ENCODE data around the gene NR2F2.

Gene NR2F2

GRCh38 chr15:96339619-96340347 lies 9.3 kb downstream of the NR2F2 start:
- no peak for TF ChIP-seq CTCF (IDR thresholded peaks at IDR 0.05; ENCODE audit: low read length)
- TF ChIP-seq EZH2 (optimal IDR thresholded peaks at IDR 0.05; ENCODE audit: low read depth, low read length) = no peak
- H3K9me2 ChIP-seq (replicated peaks; ENCODE audit: insufficient read depth, low read length) = no peaks in the 10 kb centered on the region
- H3K4me3 ChIP-seq (ENCODE audit: low read length) = no peak overlapping the region
- H2AFZ ChIP-seq (ENCODE audit: low read length) = no peak overlapping the region
- H3K4me2 ChIP-seq (ENCODE audit: low read depth, low read length) = no peak overlapping the region
- no peaks in the 10 kb centered on the region for H3K4me1 ChIP-seq (ENCODE audit: low read length)
- no peaks in the 10 kb centered on the region for H3K36me3 ChIP-seq (replicated peaks; ENCODE audit: insufficient read depth, low read length)
- H3K79me2 ChIP-seq (ENCODE audit: low read length) = no peaks in the 10 kb centered on the region
- no peaks in the 10 kb centered on the region for H3K9me3 ChIP-seq (replicated peaks; ENCODE audit: insufficient read depth, low read length)
- H4K20me1 ChIP-seq (ENCODE audit: insufficient read depth, low read length) = no peaks in the 10 kb centered on the region
- H3K9ac ChIP-seq (ENCODE audit: low read length) = no peak overlapping the region
- H3F3A ChIP-seq (ENCODE audit: insufficient read depth, low read length) = no peaks in the 10 kb centered on the region
- no peaks in the 10 kb centered on the region for H3K27me3 ChIP-seq (replicated peaks; ENCODE audit: insufficient read depth, low read length)
- H3K27ac ChIP-seq (ENCODE audit: low read length) = no peak overlapping the region
- DNase-seq = no peak

GRCh38 chr15:96340348-96340597 lies 9.8 kb downstream of the NR2F2 start:
- H3K9ac ChIP-seq (ENCODE audit: low read length) = no peak overlapping the region
- H3K9me2 ChIP-seq (replicated peaks; ENCODE audit: insufficient read depth, low read length) = no peaks in the 10 kb centered on the region
- H3K4me3 ChIP-seq (ENCODE audit: low read length) = no peak overlapping the region
- no peaks in the 10 kb centered on the region for H4K20me1 ChIP-seq (ENCODE audit: insufficient read depth, low read length)
- TF ChIP-seq EZH2 (optimal IDR thresholded peaks at IDR 0.05; ENCODE audit: low read depth, low read length) (no peak), EZH2phosphoT487 (IDR thresholded peaks at IDR 0.05; ENCODE audit: low read length) (no peak), CTCF (IDR thresholded peaks at IDR 0.05; ENCODE audit: low read length) (no peak)
- H3F3A ChIP-seq (ENCODE audit: insufficient read depth, low read length) = no peaks in the 10 kb centered on the region
- H3K79me2 ChIP-seq (ENCODE audit: low read length) = no peaks in the 10 kb centered on the region
- H3K27ac ChIP-seq (ENCODE audit: low read length) = no peak overlapping the region
- no peaks in the 10 kb centered on the region for H3K27me3 ChIP-seq (replicated peaks; ENCODE audit: insufficient read depth, low read length)
- H3K4me1 ChIP-seq (ENCODE audit: low read length) = no peaks in the 10 kb centered on the region
- no peak overlapping the region; the same call in 1 of the 2 replicates for H2AFZ ChIP-seq (ENCODE audit: low read length)
- no peaks in the 10 kb centered on the region for H3K9me3 ChIP-seq (replicated peaks; ENCODE audit: insufficient read depth, low read length)
- no peaks in the 10 kb centered on the region for H3K36me3 ChIP-seq (replicated peaks; ENCODE audit: insufficient read depth, low read length)
- no peak overlapping the region for H3K4me2 ChIP-seq (ENCODE audit: low read depth, low read length)
- DNase-seq = no peak

DNA sequence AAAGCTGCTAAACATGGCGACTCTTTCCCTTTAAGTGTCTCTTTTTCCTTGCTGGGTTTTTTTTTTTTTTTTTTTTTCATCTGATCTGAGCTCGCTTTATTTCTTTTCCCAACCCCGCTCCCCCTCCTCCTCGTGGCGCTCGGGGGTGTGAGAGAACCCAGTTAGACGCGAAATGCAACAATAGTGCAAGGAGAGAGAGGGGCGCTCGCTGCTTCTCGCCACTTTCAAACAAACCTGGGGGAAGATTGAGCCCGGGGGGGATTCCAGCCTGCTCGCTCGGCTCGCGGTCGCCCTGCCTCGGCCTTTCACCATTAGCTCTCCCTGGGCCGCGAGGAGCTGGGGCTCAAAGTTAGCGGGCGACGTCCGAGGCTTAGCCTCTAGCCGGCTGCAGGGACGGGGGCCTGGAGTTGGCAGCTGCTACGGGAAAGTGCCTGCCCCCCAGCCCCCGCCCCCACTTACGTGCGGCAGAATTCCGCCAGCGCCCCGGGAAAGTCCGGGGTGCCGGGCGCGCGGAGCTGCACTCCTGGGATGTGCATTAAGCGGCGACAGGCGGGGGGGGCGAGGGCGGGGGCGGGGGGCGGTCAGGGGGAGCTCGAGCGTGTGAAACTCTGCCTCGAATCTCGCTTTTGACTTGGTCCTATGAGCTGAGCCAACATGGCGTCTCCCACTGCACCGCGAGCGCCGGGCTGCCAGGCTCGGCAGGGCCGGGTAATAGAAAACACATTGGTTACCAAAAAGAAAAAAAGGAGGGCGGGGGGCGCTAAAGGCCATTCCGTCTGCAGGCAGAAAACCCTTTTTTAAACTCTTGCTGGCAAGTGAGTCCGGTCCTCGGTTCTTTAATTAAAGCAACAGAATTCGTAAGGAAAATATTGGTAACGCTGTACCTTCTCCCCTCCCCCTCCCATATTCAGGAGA lies 10.4 kb downstream of the NR2F2 start:
- no peaks in the 10 kb centered on the region for H3K9me2 ChIP-seq (replicated peaks; ENCODE audit: insufficient read depth, low read length)
- H3K9ac ChIP-seq (ENCODE audit: low read length) = peak overlapping the region; percentile 33; the same call in 1 of the 2 replicates
- TF ChIP-seq EZH2phosphoT487 (IDR thresholded peaks at IDR 0.05; ENCODE audit: low read length) = no peak
- no peak for TF ChIP-seq EZH2 (optimal IDR thresholded peaks at IDR 0.05; ENCODE audit: low read depth, low read length)
- TF ChIP-seq CTCF (IDR thresholded peaks at IDR 0.05; ENCODE audit: low read length) = no peak
- no peaks in the 10 kb centered on the region for H3K9me3 ChIP-seq (replicated peaks; ENCODE audit: insufficient read depth, low read length)
- peak overlapping the region; percentile 40; the same call in 1 of the 2 replicates for H2AFZ ChIP-seq (ENCODE audit: low read length)
- peak overlapping the region; percentile 23; the same call in 1 of the 2 replicates for H3K4me2 ChIP-seq (ENCODE audit: low read depth, low read length)
- H3K27ac ChIP-seq (ENCODE audit: low read length) = no peak overlapping the region
- H3K4me1 ChIP-seq (ENCODE audit: low read length) = no peaks in the 10 kb centered on the region
- no peaks in the 10 kb centered on the region for H3K79me2 ChIP-seq (ENCODE audit: low read length)
- H3K27me3 ChIP-seq (replicated peaks; ENCODE audit: insufficient read depth, low read length) = no peaks in the 10 kb centered on the region
- H3K4me3 ChIP-seq (ENCODE audit: low read length) = peak overlapping the region; percentile 44; the same call in 1 of the 2 replicates
- peak; percentile 24 for DNase-seq
- no peaks in the 10 kb centered on the region for H3F3A ChIP-seq (ENCODE audit: insufficient read depth, low read length)
- H3K36me3 ChIP-seq (replicated peaks; ENCODE audit: insufficient read depth, low read length) = no peaks in the 10 kb centered on the region
- H4K20me1 ChIP-seq (ENCODE audit: insufficient read depth, low read length) = no peaks in the 10 kb centered on the region

All from MM.1S (cell line).